Hepatocyte (in vitro differentiated cells): ENCODE data around the gene PXMP4. TPM values are rescaled to one million over a fixed set of nuclear protein-coding genes. Genes with fewer than 3 reads are reported as not detected.
"Not testable (repeated sequence)": the region's sequence is repeated elsewhere in the genome, so short reads cannot be mapped to it uniquely, and the experiment has no call there.

Experiments used
- DNase-seq: peaks from one replicate; pipeline ENCODE4 v3.0.0-alpha.2; 2016; ENCODE audit warnings: low spot score
- H2AFZ ChIP-seq: fragments of 200-600 bp; sonication (generic); 2 replicates; pipeline ENCODE4 v1.6.0; 2016; ENCODE audit warnings: antibody characterized with exemption, mild to moderate bottlenecking
- H3K27ac ChIP-seq: fragments of 200-600 bp; sonication (generic); 2 replicates; pipeline ENCODE4 v1.5.1; 2016; ENCODE audit warnings: mild to moderate bottlenecking
- H3K27me3 ChIP-seq: fragments of 200-600 bp; sonication (generic); 2 replicates; pipeline ENCODE4 v1.6.1; 2016
- H3K36me3 ChIP-seq: fragments of 200-600 bp; sonication (generic); replicated peaks from 2 replicates; pipeline ENCODE4 v1.5.1; 2016; ENCODE audit warnings: low read depth; ENCODE audit not compliant: insufficient read depth
- H3K4me1 ChIP-seq: fragments of 200-600 bp; sonication (generic); 2 replicates; pipeline ENCODE4 v1.5.1; 2016; ENCODE audit warnings: mild to moderate bottlenecking, moderate library complexity; ENCODE audit not compliant: insufficient read depth
- H3K4me2 ChIP-seq: fragments of 200-600 bp; sonication (generic); 2 replicates; pipeline ENCODE4 v1.6.0; 2016
- H3K4me3 ChIP-seq: fragments of 200-600 bp; sonication (generic); 2 replicates; pipeline ENCODE4 v1.5.1; 2016; ENCODE audit warnings: mild to moderate bottlenecking
- H3K79me2 ChIP-seq: fragments of 200-600 bp; sonication (generic); 2 replicates; pipeline ENCODE4 v1.6.0; 2017; ENCODE audit warnings: mild to moderate bottlenecking
- H3K9me2 ChIP-seq: fragments of 200-600 bp; sonication (generic); replicated peaks from 2 replicates; pipeline ENCODE4 v1.6.0; 2017; ENCODE audit warnings: mild to moderate bottlenecking; ENCODE audit not compliant: insufficient read depth
- H3K9me3 ChIP-seq: fragments of 200-600 bp; sonication (generic); 2 replicates; pipeline ENCODE4 v1.5.1; 2016; ENCODE audit warnings: low read depth, mild to moderate bottlenecking
- H4K20me1 ChIP-seq: fragments of 200-600 bp; sonication (generic); 2 replicates; pipeline ENCODE4 v1.6.0; 2016; ENCODE audit warnings: mild to moderate bottlenecking; ENCODE audit not compliant: insufficient read depth, poor library complexity, severe bottlenecking
- CTCF ChIP-seq: fragments of 200-600 bp; sonication (generic); IDR thresholded peaks from 2 replicates; pipeline ENCODE4 v1.5.1; 2016; ENCODE audit warnings: antibody characterized with exemption, mild to moderate bottlenecking; ENCODE audit not compliant: poor library complexity
- EZH2 ChIP-seq: fragments of 200-600 bp; sonication (generic); IDR thresholded peaks from 2 replicates; pipeline ENCODE4 v1.6.1; 2016; ENCODE audit warnings: antibody characterized with exemption, mild to moderate bottlenecking, borderline replicate concordance
- EZH2phosphoT487 ChIP-seq: fragments of 200-600 bp; sonication (generic); IDR thresholded peaks from one replicate; pipeline ENCODE4 v1.6.1; 2018; ENCODE audit warnings: antibody characterized with exemption, mild to moderate bottlenecking, low read depth, moderate library complexity; ENCODE audit not compliant: unreplicated experiment, severe bottlenecking
- WGBS: methylation state at CpG from one replicate; pipeline ENCODE4 v1.1.6; 2016; ENCODE audit warnings: low lambda C conversion rate; ENCODE audit errors: missing lambda C conversion rate; 5-methylcytosine and 5-hydroxymethylcytosine counted together
- polyA plus RNA-seq: library from polyadenylated mRNA; unstranded; fragments of >200 nt; fragmentation: Nextera tagmentation; extraction: Ambion mirVana; gene quantifications from 2 replicates; pipeline ENCODE4 v1.2.1, GENCODE V29; 2016
- total RNA-seq: library from RNA; depleted of rRNA; stranded (reverse); fragments of >200 nt; gene quantifications from 2 replicates; pipeline ENCODE4 v1.2.3, GENCODE V29; 2014

Gene PXMP4
- total and polyA plus RNA-seq, 2 experiments from 2014 or later = 4.1 to 4.7 TPM

- H3K27ac ChIP-seq = no peak overlapping the region
- WGBS = 58% methylated on average over 1 of the region's 1 CpG
Observed at GRCh38 chr20:33757458-33757857, 37.3 kb upstream of the PXMP4 start.

GRCh38 chr20:33757046-33757445 lies 36.9 kb upstream of the PXMP4 start:
- Histone ChIP-seq H3K4me1 (no peaks in the 10 kb centered on the region), H3K4me2 (no peak overlapping the region), H3K4me3 (no peak overlapping the region), H2AFZ (no peak overlapping the region), H3K36me3 (no peaks in the 10 kb centered on the region), H3K27ac (no peak overlapping the region), H3K79me2 (no peaks in the 10 kb centered on the region), H4K20me1 (no peaks in the 10 kb centered on the region), H3K9me2 (no peaks in the 10 kb centered on the region), H3K9me3 (no peaks in the 10 kb centered on the region), H3K27me3 (no peaks in the 10 kb centered on the region)
- WGBS = 98% methylated on average over 10 of the region's 10 CpGs
- TF ChIP-seq CTCF (no peak), EZH2 (no peak), EZH2phosphoT487 (no peak)
- DNase-seq = no peak

More at GRCh38 chr20:33757458-33757857, 37.3 kb upstream of the PXMP4 start:
- H3K4me3 ChIP-seq = no peak overlapping the region
- no peaks in the 10 kb centered on the region for H3K9me3 ChIP-seq
- H3K4me1 ChIP-seq = no peaks in the 10 kb centered on the region
- no peak for DNase-seq
- no peak for TF ChIP-seq EZH2
- TF ChIP-seq CTCF = no peak
- TF ChIP-seq EZH2phosphoT487 = no peak
- H3K9me2 ChIP-seq = no peaks in the 10 kb centered on the region
- H3K4me2 ChIP-seq = no peak overlapping the region
- no peaks in the 10 kb centered on the region for H3K27me3 ChIP-seq
- H3K79me2 ChIP-seq = no peaks in the 10 kb centered on the region
- H2AFZ ChIP-seq = no peak overlapping the region
- H4K20me1 ChIP-seq = no peaks in the 10 kb centered on the region
- no peaks in the 10 kb centered on the region for H3K36me3 ChIP-seq

GRCh38 chr20:33755936-33756490 lies 35.9 kb upstream of the PXMP4 start:
- WGBS = 88% methylated on average over 10 of the region's 10 CpGs
- H3K9me2 ChIP-seq, H4K20me1 ChIP-seq, H3K36me3 ChIP-seq, H3K4me2 ChIP-seq, H3K9me3 ChIP-seq, H3K4me3 ChIP-seq, H3K4me1 ChIP-seq, DNase-seq, H2AFZ ChIP-seq, H3K79me2 ChIP-seq, H3K27me3 ChIP-seq, H3K27ac ChIP-seq: not testable (repeated sequence)

GRCh38 chr20:33753763-33754162 lies 33.7 kb upstream of the PXMP4 start:
- Histone ChIP-seq H3K9me3 (no peaks in the 10 kb centered on the region), H3K4me3 (no peak overlapping the region), H3K9me2 (no peaks in the 10 kb centered on the region), H3K27me3 (no peaks in the 10 kb centered on the region), H3K4me1 (no peaks in the 10 kb centered on the region), H3K36me3 (no peaks in the 10 kb centered on the region), H3K4me2 (no peak overlapping the region), H2AFZ (no peak overlapping the region), H3K79me2 (no peaks in the 10 kb centered on the region), H3K27ac (no peak overlapping the region), H4K20me1 (no peaks in the 10 kb centered on the region)
- DNase-seq = no peak
- WGBS = 95% methylated on average over 5 of the region's 5 CpGs
- no peak for TF ChIP-seq EZH2phosphoT487
- TF ChIP-seq EZH2 = no peak
- TF ChIP-seq CTCF = no peak
